ENCODE measurements around the gene CPN2. TPM values are rescaled to one million over a fixed set of nuclear protein-coding genes. Genes with fewer than 3 reads are reported as not detected.

The CPN2 gene
- polyA plus RNA-seq, 1 donor from 2014 or later = not detected

DNA sequence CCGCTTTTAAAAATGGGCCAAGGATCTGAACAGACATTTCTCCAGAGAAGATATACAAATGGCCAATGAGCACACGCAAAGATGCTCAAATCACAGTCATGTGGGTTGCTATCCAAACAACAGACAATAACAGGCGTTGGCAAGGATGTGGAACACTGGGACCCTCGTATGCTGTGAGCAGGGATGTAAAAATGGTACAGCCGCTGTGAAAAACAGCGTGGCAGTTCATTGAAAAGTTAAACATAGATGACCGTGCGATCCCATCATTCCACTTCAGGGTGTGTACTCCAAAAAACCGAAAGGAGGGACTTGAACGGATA lies 25.1 kb upstream of the CPN2 start:
- Histone ChIP-seq H2AFZ (ENCODE audit: low read depth, low read length) (no peak overlapping the region), H3K27me3 (ENCODE audit: insufficient read depth, low read depth, low read length) (no peaks in the 10 kb centered on the region), H3K9me3 (ENCODE audit: low read length) (no peaks in the 10 kb centered on the region), H3K4me3 (ENCODE audit: low read length) (no peak overlapping the region), H3K27ac (ENCODE audit: low read length) (no peak overlapping the region), H3K79me2 (replicated peaks; ENCODE audit: insufficient read depth, low read length) (no peaks in the 10 kb centered on the region), H4K20me1 (ENCODE audit: insufficient read depth) (no peaks in the 10 kb centered on the region), H3K36me3 (ENCODE audit: insufficient read depth, low read length) (no peaks in the 10 kb centered on the region), H3K9me2 (ENCODE audit: insufficient read depth, low read length) (no peaks in the 10 kb centered on the region), H3K4me2 (ENCODE audit: low read length) (no peak overlapping the region), H3K9ac (ENCODE audit: low read length) (no peak overlapping the region), H3F3A (ENCODE audit: insufficient read depth, low read length, poor library complexity, severe bottlenecking) (no peaks in the 10 kb centered on the region)
- TF ChIP-seq RAD21 (conservative IDR thresholded peaks at IDR 0.05) (no peak), EP300 (conservative IDR thresholded peaks at IDR 0.05; ENCODE audit: poor library complexity, severe bottlenecking) (no peak), MXI1 (conservative IDR thresholded peaks at IDR 0.05; ENCODE audit: poor library complexity, severe bottlenecking) (no peak), POLR2AphosphoS5 (IDR thresholded peaks at IDR 0.05) (no peak), SMC3 (conservative IDR thresholded peaks at IDR 0.05; ENCODE audit: poor library complexity) (no peak), EZH2 (IDR thresholded peaks at IDR 0.05; ENCODE audit: borderline replicate concordance, insufficient read depth, low read length, poor library complexity, severe bottlenecking) (no peak), TAF1 (IDR thresholded peaks at IDR 0.05; ENCODE audit: low read depth) (no peak)
- TF ChIP-seq, protein P1, sequence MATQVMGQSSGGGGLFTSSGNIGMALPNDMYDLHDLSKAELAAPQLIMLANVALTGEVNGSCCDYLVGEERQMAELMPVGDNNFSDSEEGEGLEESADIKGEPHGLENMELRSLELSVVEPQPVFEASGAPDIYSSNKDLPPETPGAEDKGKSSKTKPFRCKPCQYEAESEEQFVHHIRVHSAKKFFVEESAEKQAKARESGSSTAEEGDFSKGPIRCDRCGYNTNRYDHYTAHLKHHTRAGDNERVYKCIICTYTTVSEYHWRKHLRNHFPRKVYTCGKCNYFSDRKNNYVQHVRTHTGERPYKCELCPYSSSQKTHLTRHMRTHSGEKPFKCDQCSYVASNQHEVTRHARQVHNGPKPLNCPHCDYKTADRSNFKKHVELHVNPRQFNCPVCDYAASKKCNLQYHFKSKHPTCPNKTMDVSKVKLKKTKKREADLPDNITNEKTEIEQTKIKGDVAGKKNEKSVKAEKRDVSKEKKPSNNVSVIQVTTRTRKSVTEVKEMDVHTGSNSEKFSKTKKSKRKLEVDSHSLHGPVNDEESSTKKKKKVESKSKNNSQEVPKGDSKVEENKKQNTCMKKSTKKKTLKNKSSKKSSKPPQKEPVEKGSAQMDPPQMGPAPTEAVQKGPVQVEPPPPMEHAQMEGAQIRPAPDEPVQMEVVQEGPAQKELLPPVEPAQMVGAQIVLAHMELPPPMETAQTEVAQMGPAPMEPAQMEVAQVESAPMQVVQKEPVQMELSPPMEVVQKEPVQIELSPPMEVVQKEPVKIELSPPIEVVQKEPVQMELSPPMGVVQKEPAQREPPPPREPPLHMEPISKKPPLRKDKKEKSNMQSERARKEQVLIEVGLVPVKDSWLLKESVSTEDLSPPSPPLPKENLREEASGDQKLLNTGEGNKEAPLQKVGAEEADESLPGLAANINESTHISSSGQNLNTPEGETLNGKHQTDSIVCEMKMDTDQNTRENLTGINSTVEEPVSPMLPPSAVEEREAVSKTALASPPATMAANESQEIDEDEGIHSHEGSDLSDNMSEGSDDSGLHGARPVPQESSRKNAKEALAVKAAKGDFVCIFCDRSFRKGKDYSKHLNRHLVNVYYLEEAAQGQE (IDR thresholded peaks at IDR 0.05; ENCODE audit: borderline replicate concordance) = no peak
- TF ChIP-seq, protein P2, sequence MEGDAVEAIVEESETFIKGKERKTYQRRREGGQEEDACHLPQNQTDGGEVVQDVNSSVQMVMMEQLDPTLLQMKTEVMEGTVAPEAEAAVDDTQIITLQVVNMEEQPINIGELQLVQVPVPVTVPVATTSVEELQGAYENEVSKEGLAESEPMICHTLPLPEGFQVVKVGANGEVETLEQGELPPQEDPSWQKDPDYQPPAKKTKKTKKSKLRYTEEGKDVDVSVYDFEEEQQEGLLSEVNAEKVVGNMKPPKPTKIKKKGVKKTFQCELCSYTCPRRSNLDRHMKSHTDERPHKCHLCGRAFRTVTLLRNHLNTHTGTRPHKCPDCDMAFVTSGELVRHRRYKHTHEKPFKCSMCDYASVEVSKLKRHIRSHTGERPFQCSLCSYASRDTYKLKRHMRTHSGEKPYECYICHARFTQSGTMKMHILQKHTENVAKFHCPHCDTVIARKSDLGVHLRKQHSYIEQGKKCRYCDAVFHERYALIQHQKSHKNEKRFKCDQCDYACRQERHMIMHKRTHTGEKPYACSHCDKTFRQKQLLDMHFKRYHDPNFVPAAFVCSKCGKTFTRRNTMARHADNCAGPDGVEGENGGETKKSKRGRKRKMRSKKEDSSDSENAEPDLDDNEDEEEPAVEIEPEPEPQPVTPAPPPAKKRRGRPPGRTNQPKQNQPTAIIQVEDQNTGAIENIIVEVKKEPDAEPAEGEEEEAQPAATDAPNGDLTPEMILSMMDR (IDR thresholded peaks at IDR 0.05; ENCODE audit: poor library complexity, severe bottlenecking) = no peak

DNA sequence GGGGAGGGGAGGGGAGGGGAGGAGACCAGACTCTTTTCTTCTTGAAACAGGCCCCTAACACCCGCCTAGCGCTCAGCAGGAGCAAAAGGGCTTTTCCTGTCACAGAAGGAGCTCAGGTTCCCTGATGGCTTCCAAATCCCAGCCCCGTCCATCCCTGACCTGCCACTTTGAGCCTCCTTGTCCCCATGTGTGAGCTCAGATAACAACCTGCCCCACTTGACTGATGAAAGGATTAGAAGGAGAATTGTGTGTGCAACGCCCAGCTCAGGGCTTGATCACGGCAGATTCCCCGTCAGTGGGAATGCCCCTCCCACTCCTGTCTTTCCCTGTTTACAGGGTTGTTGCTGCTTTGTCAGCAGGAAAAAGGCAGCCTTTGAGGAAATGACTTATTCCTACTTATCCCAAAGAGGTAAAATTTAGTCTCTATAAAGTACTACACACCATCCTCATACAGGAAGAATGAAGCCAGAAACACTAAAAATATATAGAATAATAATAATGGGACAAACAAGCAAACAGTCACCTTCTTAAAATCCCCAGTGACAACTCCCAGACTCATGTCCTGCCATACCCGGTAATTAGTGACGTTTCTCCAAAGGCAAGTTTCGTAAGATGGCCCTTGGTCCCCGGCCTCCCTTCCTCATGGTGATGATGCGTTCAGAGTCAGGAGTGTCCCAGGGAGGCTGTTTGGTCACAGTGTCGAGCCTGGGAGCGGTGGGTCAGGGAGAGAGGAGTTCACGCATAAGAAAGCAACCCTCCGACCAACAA lies 24.5 kb upstream of the CPN2 start:
- H3K9me2 ChIP-seq (ENCODE audit: insufficient read depth, low read length) = no peaks in the 10 kb centered on the region
- H3K9ac ChIP-seq (ENCODE audit: low read length) = peak overlapping the region; percentile 34
- H2AFZ ChIP-seq (ENCODE audit: low read depth, low read length) = no peak overlapping the region
- no peaks in the 10 kb centered on the region for H3K9me3 ChIP-seq (ENCODE audit: low read length)
- no peaks in the 10 kb centered on the region for H4K20me1 ChIP-seq (ENCODE audit: insufficient read depth)
- H3K4me2 ChIP-seq (ENCODE audit: low read length) = no peak overlapping the region
- no peak overlapping the region for H3K27ac ChIP-seq (ENCODE audit: low read length)
- H3K27me3 ChIP-seq (ENCODE audit: insufficient read depth, low read depth, low read length) = no peaks in the 10 kb centered on the region
- H3K4me3 ChIP-seq (ENCODE audit: low read length) = no peak overlapping the region
- H3F3A ChIP-seq (ENCODE audit: insufficient read depth, low read length, poor library complexity, severe bottlenecking) = no peaks in the 10 kb centered on the region
- no peaks in the 10 kb centered on the region for H3K79me2 ChIP-seq (replicated peaks; ENCODE audit: insufficient read depth, low read length)
- no peak for TF ChIP-seq SMC3 (conservative IDR thresholded peaks at IDR 0.05; ENCODE audit: poor library complexity)
- TF ChIP-seq RAD21 (conservative IDR thresholded peaks at IDR 0.05) = no peak
- no peak for TF ChIP-seq EZH2 (IDR thresholded peaks at IDR 0.05; ENCODE audit: borderline replicate concordance, insufficient read depth, low read length, poor library complexity, severe bottlenecking)
- TF ChIP-seq, protein P2 (IDR thresholded peaks at IDR 0.05; ENCODE audit: poor library complexity, severe bottlenecking) = no peak
- no peak for TF ChIP-seq POLR2AphosphoS5 (IDR thresholded peaks at IDR 0.05)
- TF ChIP-seq MXI1 (conservative IDR thresholded peaks at IDR 0.05; ENCODE audit: poor library complexity, severe bottlenecking) = no peak
- TF ChIP-seq, protein P1 (IDR thresholded peaks at IDR 0.05; ENCODE audit: borderline replicate concordance) = no peak
- H3K36me3 ChIP-seq (ENCODE audit: insufficient read depth, low read length) = no peaks in the 10 kb centered on the region
